ENCODE measurements around the gene THSD7B.
"Not testable (repeated sequence)": the region's sequence is repeated elsewhere in the genome, so short reads cannot be mapped to it uniquely, and the experiment has no call there.

THSD7B gene

DNA sequence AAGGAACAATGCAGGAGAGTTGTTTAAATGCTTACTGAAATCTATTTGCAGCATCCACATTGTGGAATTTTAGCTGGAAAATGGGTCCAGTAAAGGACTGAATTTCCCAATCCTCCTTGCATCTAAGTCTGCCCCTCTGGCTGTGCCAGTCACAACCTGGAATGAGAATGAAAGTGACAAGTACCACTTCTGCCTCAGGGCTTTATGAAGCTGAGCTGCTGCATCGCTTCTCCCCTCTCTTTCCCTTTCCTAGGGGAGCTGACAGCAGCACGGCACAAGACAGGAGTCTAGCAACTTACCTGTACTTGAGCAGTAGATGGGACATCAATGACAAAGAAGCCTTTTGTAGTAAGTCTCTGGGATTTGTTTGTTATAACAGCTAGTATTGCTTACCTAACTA, 27.3 kb upstream of the THSD7B start:
- Histone ChIP-seq H2AFZ (ENCODE audit: low read depth) (no peak overlapping the region), H3K9ac (no peak overlapping the region), H3K36me3 (ENCODE audit: insufficient read depth) (no peaks in the 10 kb centered on the region), H3K4me1 (ENCODE audit: low read depth, poor library complexity, severe bottlenecking) (no peaks in the 10 kb centered on the region), H3K79me2 (ENCODE audit: insufficient read depth, low read depth) (no peaks in the 10 kb centered on the region), H3K4me2 (no peak overlapping the region), H3K27ac (no peak overlapping the region), H4K20me1 (ENCODE audit: insufficient read depth) (no peaks in the 10 kb centered on the region), H3K4me3 (IDR thresholded peaks at IDR 0.05; ENCODE audit: insufficient read depth, low read depth, low read length) (no peak overlapping the region), H3K27me3 (ENCODE audit: insufficient read depth, low read depth) (no peaks in the 10 kb centered on the region)
- TF ChIP-seq, protein P1, sequence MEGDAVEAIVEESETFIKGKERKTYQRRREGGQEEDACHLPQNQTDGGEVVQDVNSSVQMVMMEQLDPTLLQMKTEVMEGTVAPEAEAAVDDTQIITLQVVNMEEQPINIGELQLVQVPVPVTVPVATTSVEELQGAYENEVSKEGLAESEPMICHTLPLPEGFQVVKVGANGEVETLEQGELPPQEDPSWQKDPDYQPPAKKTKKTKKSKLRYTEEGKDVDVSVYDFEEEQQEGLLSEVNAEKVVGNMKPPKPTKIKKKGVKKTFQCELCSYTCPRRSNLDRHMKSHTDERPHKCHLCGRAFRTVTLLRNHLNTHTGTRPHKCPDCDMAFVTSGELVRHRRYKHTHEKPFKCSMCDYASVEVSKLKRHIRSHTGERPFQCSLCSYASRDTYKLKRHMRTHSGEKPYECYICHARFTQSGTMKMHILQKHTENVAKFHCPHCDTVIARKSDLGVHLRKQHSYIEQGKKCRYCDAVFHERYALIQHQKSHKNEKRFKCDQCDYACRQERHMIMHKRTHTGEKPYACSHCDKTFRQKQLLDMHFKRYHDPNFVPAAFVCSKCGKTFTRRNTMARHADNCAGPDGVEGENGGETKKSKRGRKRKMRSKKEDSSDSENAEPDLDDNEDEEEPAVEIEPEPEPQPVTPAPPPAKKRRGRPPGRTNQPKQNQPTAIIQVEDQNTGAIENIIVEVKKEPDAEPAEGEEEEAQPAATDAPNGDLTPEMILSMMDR (conservative IDR thresholded peaks at IDR 0.05; ENCODE audit: low read depth, low read length) = no peak

DNA sequence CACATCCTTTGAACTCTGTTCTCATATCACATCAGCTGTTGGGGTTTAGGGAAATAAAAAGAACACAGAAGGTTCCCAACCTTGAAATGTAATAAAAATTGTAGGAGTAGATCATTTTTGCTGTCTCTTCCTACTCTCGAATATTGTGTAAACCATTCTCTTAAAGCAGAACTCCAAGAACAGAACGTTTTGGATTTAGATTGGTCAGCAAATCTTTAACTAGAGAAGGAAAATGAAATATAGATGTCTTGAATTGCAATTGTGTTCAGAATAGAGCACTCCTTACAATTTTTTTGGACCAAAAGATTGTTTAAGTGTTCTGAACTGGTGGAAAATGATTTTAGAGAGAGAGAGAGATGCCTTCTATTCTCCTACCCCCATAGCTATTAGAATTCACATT, 23.9 kb upstream of the THSD7B start:
- Histone ChIP-seq H3K4me2 (no peak overlapping the region), H3K27ac (no peak overlapping the region), H3K9ac (no peak overlapping the region), H3K4me3 (IDR thresholded peaks at IDR 0.05; ENCODE audit: insufficient read depth, low read depth, low read length) (no peak overlapping the region), H3K27me3 (ENCODE audit: insufficient read depth, low read depth) (no peaks in the 10 kb centered on the region), H2AFZ (ENCODE audit: low read depth) (no peak overlapping the region), H3K79me2 (ENCODE audit: insufficient read depth, low read depth) (no peaks in the 10 kb centered on the region), H3K36me3 (ENCODE audit: insufficient read depth) (no peaks in the 10 kb centered on the region), H4K20me1 (ENCODE audit: insufficient read depth) (no peaks in the 10 kb centered on the region), H3K4me1 (ENCODE audit: low read depth, poor library complexity, severe bottlenecking) (no peaks in the 10 kb centered on the region)
- TF ChIP-seq, protein P1 (conservative IDR thresholded peaks at IDR 0.05; ENCODE audit: low read depth, low read length) = no peak

DNA sequence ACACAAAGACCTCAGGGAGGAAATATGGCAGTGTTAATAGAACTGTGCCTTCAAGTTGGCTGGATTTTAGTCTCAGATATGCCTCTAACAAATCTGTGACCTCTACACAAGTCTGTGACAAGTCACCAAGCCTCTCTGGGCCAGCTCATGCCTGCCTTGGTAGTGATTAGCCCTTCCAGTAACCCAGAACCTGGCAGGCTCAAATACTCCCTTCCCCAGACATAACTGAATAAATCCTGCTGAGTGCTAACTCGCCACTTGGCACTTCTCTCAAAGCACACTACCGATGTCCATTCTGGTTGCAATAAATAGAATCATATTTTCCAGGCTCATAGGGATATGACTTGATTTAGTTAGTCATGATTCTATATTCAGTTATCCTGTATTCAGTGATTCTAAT, 15.3 kb upstream of the THSD7B start:
- Histone ChIP-seq H4K20me1 (ENCODE audit: insufficient read depth) (no peaks in the 10 kb centered on the region), H3K4me3 (IDR thresholded peaks at IDR 0.05; ENCODE audit: insufficient read depth, low read depth, low read length) (no peak overlapping the region), H3K4me1 (ENCODE audit: low read depth, poor library complexity, severe bottlenecking) (no peaks in the 10 kb centered on the region), H3K79me2 (ENCODE audit: insufficient read depth, low read depth) (no peaks in the 10 kb centered on the region), H3K9ac (no peak overlapping the region), H3K27ac (no peak overlapping the region), H3K27me3 (ENCODE audit: insufficient read depth, low read depth) (no peaks in the 10 kb centered on the region), H2AFZ (ENCODE audit: low read depth) (no peak overlapping the region), H3K36me3 (ENCODE audit: insufficient read depth) (no peaks in the 10 kb centered on the region; the same call in 1 of the 2 replicates), H3K4me2 (no peak overlapping the region)
- TF ChIP-seq, protein P1 (conservative IDR thresholded peaks at IDR 0.05; ENCODE audit: low read depth, low read length) = no peak

DNA sequence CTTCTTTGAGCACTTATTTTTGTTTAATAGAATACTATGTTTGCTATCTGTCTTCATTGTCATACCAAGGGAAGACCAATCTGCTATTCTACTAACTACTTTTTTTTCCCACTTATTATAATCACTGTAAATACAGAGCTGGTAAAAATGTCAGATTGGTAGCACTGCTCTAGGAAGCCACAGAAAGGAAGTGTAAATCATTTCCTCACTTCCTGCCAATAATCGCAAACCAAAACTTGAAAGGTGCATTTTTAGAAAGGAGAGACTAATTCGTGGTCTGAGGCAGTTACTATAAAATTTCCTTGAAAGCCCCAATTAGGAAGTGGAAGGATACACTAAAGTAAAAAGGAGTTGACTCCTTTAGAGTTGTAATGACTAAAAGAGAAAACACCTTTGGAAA, 13.9 kb upstream of the THSD7B start:
- Histone ChIP-seq H3K4me3 (IDR thresholded peaks at IDR 0.05; ENCODE audit: insufficient read depth, low read depth, low read length) (no peak overlapping the region), H3K27ac (no peak overlapping the region), H3K36me3 (ENCODE audit: insufficient read depth) (no peaks in the 10 kb centered on the region; the same call in 1 of the 2 replicates), H2AFZ (ENCODE audit: low read depth) (no peak overlapping the region), H3K79me2 (ENCODE audit: insufficient read depth, low read depth) (no peaks in the 10 kb centered on the region), H4K20me1 (ENCODE audit: insufficient read depth) (no peaks in the 10 kb centered on the region), H3K9ac (no peak overlapping the region), H3K4me1 (ENCODE audit: low read depth, poor library complexity, severe bottlenecking) (no peaks in the 10 kb centered on the region), H3K4me2 (no peak overlapping the region), H3K27me3 (ENCODE audit: insufficient read depth, low read depth) (no peaks in the 10 kb centered on the region)
- TF ChIP-seq, protein P1 (conservative IDR thresholded peaks at IDR 0.05; ENCODE audit: low read depth, low read length) = no peak

DNA sequence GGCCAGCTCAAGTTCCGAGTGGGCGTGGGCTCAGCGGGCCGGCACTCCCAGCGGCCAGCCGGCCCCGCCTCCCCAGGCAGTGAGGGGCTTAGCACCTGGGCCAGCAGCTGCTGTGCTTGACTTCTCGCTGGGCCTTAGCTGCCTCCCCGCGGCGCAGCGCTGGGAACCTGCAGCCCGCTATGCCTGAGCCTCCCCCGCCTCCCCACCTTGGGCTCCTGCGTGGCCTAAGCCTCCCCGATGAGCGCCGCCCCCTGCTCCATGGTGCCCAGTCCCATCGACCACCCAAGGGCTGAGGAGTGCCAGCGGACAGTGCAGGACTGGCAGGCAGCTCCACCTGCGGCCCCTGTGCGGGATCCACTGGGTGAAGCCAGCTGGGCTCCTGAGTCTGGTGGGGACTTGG, 6.8 kb upstream of the THSD7B start:
- H3K27me3 ChIP-seq (ENCODE audit: insufficient read depth, low read depth); H4K20me1 ChIP-seq (ENCODE audit: insufficient read depth); H3K4me2 ChIP-seq; H2AFZ ChIP-seq (ENCODE audit: low read depth); H3K27ac ChIP-seq; H3K4me1 ChIP-seq (ENCODE audit: low read depth, poor library complexity, severe bottlenecking); H3K79me2 ChIP-seq (ENCODE audit: insufficient read depth, low read depth); H3K36me3 ChIP-seq (ENCODE audit: insufficient read depth); H3K4me3 ChIP-seq (IDR thresholded peaks at IDR 0.05; ENCODE audit: insufficient read depth, low read depth, low read length); H3K9ac ChIP-seq: not testable (repeated sequence)

All from KMS-11 (cell line).